GM12865 (cell line): ENCODE data around the gene MYADML2.
A peak's percentile ranks its signal among the peaks of the same experiment; 100 is the strongest.

Source experiments
- DNase-seq: peaks from one replicate; pipeline ENCODE4 v3.0.0; 2010; ENCODE audit warnings: low read depth
- H3K4me3 ChIP-seq: 2 replicates; pipeline ENCODE4 v1.5.1; 2011; ENCODE audit warnings: mild to moderate bottlenecking, low read depth, low read length, control low read depth
- TF ChIP-seq, protein P1 (sequence below): IDR thresholded peaks from 2 replicates; pipeline ENCODE4 v1.5.1; 2011; ENCODE audit warnings: low read length, control low read depth, low read depth, inconsistent platforms; ENCODE audit not compliant: insufficient read depth; ENCODE audit errors: missing control alignments

The MYADML2 gene

DNA sequence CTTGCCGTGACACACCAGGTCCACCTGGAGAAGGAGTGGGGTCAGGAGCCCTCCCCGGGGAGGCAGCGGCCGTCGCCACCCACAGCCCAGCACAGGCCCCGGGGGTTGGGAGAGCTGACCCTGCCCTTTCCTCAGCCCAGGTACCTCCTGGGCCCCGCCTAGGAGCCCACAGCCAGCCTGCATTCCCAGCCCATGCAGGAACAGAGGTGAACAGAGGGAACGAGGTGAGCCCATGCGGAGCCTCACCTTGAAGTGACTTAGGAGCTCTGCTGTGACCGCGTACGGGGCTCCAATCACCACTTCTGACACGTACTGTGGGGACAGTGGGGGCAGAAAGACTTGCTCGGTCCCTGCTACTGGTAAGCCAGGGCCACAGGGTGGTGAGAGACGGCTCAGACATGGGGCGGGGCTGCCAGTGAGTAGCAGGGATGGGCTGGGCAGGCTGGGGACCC is 41.6 kb downstream of the MYADML2 start:
- no peak overlapping the region for H3K4me3 ChIP-seq
- DNase-seq: no peak
- TF ChIP-seq, protein P1, sequence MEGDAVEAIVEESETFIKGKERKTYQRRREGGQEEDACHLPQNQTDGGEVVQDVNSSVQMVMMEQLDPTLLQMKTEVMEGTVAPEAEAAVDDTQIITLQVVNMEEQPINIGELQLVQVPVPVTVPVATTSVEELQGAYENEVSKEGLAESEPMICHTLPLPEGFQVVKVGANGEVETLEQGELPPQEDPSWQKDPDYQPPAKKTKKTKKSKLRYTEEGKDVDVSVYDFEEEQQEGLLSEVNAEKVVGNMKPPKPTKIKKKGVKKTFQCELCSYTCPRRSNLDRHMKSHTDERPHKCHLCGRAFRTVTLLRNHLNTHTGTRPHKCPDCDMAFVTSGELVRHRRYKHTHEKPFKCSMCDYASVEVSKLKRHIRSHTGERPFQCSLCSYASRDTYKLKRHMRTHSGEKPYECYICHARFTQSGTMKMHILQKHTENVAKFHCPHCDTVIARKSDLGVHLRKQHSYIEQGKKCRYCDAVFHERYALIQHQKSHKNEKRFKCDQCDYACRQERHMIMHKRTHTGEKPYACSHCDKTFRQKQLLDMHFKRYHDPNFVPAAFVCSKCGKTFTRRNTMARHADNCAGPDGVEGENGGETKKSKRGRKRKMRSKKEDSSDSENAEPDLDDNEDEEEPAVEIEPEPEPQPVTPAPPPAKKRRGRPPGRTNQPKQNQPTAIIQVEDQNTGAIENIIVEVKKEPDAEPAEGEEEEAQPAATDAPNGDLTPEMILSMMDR: no peak

DNA sequence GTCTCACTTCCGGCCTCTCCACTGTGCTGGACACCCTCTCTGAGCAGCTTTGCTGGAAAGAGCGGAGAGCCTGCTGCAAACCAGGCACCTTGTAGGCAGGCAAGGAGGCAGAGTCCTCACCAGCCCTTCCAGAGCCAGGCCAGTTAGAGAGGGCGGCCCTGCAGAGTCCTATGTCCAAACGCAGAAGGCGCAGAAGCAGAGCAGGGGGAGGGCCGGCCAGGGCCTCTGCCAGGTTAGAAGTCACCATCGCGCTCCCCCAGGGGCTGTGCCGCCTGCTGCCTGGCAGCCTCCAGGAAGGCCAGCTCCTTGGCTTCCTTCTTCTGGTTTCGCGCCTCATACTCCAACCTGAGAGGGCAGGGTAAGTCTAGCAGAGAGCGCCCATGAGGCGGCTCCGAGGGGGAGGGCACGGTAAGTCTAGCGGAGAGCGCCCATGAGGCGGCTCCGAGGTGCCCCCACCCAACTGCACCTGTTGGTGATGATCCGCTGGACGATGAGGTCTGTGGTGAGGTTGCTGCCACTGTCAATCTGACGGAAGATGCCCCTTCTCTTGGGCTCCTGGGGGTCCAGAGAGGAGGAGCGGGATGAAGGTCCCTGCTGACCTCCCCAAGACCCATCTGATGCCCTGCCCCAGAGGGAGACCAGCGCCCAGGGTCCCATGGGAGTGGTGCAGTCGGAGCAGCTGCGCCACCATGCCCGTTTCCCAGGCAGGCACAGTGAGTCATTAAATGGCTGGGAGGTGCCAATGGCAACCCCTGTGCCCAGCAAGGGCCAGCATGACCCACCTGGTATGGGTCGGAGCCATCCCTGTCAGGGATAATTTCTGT is 42.2 kb downstream of the MYADML2 start:
- no peak overlapping the region for H3K4me3 ChIP-seq
- DNase-seq: no peak
- TF ChIP-seq, protein P1: no peak

DNA sequence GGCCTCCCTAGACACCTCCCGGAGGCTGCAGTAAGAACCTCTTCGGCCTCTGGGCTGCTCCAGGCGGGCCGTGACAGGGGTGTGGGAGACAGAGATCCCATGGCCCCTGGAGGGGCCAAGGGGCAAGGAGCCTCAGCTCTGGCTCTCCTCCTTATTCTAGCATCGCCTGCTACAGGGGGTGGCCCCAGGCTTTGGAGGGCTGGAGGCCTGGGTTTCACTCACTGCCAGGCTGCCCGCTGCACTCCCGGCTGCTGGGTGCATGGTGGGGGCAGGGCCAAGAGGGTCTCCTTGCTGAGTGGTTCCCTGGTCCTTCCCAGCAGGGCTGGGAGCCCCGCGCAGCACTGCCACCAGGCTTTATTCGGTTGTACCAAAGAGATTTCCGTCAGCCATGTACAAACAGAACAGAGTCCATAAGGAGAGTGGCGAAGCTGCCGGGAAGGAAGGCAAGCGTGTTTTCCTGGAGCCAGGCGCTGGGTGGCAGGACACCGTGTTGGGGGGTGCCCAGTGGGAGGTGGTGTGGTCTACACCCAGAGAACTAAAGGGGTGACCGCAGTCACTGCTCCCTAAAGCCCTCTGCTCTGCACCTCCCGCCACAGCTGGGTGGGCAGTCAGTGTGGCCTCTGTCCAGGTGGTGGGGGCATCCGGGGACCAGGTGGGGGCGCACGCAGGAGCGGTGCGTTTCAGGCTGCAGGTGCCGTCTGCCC is 43.0 kb downstream of the MYADML2 start:
- no peak overlapping the region for H3K4me3 ChIP-seq
- TF ChIP-seq, protein P1: no peak
- no peak for DNase-seq

DNA sequence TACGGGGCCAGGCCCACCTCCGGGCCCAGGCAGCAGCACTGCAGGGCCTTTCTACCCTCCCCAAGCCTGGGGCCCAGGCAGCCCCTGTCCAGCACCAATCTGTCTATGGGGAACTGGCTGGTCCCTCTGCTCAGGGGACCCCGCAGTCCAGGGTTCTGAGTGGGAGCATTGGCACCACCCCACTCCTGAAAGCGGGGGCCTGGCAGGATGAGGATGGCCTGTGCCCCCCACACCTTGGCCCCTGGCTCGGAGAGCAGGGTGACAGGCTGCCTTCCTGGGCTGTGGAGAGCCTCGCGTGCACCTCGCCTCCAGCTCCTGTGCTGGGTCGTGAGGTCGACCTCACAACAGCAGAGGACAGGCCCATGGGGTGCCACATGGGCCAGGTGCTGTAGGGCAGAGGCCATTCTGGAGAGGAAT is 43.6 kb downstream of the MYADML2 start:
- no peak overlapping the region for H3K4me3 ChIP-seq
- DNase-seq: no peak
- TF ChIP-seq, protein P1: no peak

DNA sequence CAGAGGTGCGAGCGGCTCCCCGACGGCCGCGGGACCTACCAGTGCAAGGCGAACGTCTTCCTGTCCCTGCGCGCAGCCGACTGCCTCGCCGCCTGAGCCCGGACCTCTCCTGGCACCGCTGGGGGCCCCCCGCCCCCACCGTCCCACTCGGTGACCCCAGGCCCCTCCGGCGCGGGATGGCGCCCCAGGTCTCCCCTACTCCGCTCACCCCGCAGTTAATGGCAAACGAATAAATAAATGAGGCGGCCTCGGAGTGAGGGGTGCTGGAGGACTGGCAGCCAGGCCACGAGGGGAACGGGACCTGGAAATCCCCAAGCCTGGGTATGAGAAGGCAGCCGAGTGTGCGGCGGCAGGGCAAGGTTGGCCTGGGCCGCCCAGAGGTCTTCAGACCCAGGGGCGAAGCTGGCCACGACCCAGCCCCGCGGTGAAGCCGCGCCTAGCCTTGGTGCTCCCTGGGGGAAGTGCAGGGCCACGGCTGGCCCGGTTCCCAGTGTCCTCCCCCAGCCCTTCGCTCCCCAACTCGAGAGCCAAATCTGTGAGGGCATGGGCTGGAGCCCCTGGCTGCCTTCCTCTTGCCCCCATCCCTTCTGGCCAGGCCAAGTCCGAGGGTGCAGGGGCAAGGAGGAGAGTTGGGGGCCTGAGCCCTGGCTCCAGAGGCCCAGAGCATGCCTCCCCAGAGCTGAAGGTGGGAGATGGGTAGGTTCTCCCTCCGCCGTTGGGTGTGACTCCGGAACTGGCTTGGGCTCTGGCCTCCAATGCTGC is 44.2 kb downstream of the MYADML2 start:
- H3K4me3 ChIP-seq: no peak overlapping the region
- peak; percentile 35 for DNase-seq
- TF ChIP-seq, protein P1: no peak

DNA sequence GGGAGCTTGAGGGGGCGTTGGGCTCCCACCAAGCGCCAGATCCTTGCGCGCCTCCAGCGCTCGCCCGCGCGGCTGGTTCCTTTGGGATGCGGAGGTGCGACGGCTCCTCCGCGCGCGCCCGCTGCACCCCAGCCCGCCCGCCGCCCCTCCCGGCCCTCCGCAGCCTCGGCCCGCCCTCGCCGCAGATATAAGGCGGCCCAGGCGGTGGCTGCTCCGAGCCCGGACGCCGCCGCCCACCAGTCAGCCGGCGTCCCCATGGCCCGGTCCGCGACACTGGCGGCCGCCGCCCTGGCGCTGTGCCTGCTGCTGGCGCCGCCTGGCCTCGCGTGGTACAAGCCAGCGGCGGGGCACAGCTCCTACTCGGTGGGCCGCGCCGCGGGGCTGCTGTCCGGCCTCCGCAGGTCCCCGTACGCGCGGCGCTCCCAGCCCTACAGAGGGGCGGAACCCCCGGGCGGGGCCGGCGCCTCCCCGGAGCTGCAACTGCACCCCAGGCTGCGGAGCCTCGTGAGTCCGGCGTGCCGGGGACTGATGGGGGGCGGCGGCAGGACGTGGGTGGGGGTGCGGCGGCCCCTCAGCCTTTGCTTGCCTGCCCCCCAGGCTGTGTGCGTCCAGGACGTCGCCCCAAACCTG is 44.9 kb downstream of the MYADML2 start, which contains the start of gene NPB:
TSS of gene NPB (plus strand) at position 216 of the 630 bp plus-strand sequence. CDS start at position 256, 40 bp downstream.
- TF ChIP-seq, protein P1: no peak
- no peak within 1 kb of the TSS for H3K4me3 ChIP-seq
- no peak for DNase-seq
